Nasal cavity respiratory epithelium epithelial cell of viscerocranial mucosa (primary cell): Measurements from ENCODE around the gene SKIC2. TPM values are rescaled to one million over a fixed set of nuclear protein-coding genes. Genes with fewer than 3 reads are reported as not detected.

Source experiments
- total RNA-seq: library from RNA; depleted of rRNA; stranded (reverse); fragments of >200 nt; gene quantifications from 2 replicates; pipeline ENCODE4 v1.2.3, GENCODE V29; 2014

Gene SKIC2
- 49.6 and 62.5 TPM in 2 replicates for total RNA-seq

DNA sequence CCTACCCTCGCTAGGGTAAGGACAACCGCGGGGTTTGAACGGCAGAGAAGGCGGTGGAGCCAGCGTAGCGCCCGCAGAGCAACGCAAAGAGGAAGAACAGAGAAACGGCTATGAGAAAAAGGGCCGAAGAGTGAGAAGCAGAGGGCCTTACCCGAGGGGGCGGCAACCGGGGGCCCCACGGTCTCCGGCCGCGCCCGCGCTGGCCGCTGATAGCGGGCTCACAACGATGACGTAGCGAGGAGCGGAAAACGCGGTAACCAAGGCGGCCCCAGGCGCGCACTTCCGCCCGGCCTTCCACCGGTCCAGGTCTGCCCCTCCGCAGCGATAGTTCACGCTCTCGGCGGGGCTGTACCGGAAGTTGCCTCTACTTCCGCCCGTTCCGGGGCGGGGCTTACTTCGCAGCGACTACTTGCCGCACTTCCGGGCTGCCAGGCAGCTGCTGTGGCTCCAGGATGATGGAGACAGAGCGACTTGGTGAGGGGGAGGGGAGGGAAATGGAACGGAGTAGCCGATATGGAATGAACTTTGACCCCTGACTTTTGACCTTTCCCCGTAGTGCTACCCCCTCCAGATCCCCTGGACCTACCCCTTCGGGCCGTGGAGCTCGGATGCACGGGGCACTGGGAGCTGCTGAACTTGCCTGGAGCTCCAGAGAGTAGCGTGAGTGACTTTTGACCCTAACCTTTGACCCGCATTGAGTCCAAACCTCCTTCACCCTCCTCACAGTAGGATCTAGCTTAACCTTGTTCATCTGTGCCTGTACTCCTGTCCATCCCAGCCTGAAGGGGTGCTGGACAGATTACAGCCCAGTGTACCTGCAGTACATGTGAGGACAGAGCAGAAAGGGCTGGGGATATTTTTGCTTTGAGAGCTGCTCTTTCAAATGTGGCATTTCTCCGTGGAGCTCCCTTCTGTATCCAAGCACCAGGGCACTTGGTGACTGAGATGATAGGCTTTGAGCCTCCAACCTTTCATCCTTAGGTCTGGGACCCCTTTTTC is at the start of gene SKIC2, which contains the start of gene NELFE:
Gene SKIC2 (plus strand): TSS at position 435 of the 999 bp plus-strand sequence. CDS start 18 bp downstream, at position 453.
Gene NELFE (minus strand): TSS at position 231 of the 999 bp plus-strand sequence. CDS start 525 bp downstream, outside the sequence.

DNA sequence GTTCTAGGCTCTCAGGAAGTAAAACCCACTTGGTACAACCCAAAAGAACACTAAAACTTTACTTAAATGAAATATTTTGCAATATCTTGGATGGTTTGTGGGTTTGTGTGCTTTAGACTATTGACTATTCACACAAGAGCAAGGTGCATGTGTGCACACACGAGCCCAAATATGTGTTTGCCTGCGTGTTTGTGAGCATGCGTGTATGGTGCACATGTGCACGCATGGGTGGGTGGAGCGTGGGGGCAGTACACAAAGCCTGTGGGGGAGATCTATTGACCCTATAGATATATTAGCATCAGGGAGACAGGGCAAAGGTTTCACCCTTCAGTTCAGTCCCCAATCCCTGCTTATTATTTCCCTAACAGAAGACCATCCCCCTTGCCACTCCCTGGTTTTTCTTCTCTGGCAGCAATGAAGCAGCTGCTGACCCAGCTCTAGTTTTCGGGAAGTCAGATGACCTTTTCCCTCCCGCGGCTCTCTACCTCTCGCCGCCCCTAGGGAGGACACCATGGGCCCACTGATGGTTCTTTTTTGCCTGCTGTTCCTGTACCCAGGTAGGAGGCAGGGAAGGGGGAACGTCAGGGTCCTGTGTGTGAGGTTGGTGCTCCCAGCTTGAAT is 31.6 kb upstream of the SKIC2 start, which contains the start of gene C2:
Gene C2 (plus strand): TSS at position 476 of the 621 bp plus-strand sequence. CDS start 36 bp downstream, at position 512.

DNA sequence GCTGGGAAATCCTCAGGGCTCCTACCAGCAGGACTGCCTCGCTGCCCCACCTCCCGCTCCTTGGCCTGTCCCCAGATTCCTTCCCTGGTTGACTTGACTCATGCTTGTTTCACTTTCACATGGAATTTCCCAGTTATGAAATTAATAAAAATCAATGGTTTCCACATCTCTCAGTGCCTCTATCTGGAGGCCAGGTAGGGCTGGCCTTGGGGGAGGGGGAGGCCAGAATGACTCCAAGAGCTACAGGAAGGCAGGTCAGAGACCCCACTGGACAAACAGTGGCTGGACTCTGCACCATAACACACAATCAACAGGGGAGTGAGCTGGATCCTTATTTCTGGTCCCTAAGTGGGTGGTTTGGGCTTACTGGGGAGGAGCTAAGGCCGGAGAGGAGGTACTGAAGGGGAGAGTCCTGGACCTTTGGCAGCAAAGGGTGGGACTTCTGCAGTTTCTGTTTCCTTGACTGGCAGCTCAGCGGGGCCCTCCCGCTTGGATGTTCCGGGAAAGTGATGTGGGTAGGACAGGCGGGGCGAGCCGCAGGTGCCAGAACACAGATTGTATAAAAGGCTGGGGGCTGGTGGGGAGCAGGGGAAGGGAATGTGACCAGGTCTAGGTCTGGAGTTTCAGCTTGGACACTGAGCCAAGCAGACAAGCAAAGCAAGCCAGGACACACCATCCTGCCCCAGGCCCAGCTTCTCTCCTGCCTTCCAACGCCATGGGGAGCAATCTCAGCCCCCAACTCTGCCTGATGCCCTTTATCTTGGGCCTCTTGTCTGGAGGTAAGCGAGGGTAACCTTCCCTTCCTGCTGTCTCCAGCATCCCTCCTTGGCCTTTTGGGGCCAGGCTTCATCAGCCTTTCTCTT is 13.2 kb upstream of the SKIC2 start, which contains the start of gene CFB:
Gene CFB (plus strand): TSS at position 589 of the 863 bp plus-strand sequence. CDS start 127 bp downstream, at position 716.

DNA sequence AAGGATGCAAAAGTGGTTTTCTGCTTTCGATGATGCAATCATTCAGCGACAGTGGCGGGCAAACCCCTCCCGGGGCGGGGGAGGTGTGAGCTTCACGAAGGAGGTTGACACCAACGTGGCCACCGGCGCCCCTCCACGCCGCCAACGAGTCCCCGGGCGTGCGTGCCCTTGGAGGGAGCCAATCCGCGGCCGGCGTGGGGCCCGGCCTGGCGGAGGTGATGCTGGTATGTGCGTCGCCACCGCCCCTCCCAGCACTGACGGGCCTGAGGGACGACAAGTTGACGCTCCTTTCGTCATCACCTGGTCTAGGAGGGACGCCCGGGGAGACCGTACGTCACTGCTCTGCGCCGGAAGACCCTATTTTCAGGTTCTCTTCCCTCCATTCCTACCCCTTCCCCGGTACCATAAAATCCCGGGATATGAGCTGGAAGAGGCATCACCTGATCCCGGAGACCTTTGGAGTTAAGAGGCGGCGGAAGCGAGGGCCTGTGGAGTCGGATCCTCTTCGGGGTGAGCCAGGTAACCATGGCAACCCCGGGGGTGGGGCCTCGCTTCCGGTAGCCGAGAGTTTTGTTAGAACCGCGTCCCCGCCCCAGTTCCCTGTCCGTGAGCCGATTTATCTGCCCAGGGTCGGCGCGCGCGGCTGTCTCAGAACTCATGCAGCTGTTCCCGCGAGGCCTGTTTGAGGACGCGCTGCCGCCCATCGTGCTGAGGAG is 13.2 kb downstream of the SKIC2 start, which contains the start of gene DXO:
Gene DXO (minus strand): TSS at position 146 of the 716 bp plus-strand sequence. CDS start 463 bp downstream, outside the sequence.

DNA sequence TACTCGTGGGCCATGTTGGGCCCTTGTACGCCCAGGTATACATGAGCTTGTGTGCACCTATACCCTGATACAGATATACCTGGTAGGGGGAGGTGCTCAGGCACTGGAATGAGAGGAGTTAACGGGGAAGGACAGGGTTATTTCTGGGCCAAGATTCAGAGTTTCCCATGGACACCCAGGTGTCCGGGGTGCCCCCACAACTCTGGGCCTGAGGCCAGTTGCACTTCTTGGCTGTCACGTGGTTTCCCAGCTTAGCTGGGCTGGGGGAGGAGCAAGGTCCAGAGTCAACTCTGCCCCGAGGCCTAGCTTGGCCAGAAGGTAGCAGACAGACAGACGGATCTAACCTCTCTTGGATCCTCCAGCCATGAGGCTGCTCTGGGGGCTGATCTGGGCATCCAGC is 22.8 kb downstream of the SKIC2 start, which contains the start of gene C4A:
Gene C4A (plus strand): TSS at position 314 of the 400 bp plus-strand sequence. CDS start 51 bp downstream, at position 365.

DNA sequence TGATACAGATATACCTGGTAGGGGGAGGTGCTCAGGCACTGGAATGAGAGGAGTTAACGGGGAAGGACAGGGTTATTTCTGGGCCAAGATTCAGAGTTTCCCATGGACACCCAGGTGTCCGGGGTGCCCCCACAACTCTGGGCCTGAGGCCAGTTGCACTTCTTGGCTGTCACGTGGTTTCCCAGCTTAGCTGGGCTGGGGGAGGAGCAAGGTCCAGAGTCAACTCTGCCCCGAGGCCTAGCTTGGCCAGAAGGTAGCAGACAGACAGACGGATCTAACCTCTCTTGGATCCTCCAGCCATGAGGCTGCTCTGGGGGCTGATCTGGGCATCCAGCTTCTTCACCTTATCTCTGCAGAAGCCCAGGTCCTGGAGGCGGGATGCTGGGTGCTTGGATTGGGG is 55.6 kb downstream of the SKIC2 start, which contains the start of gene C4B:
Gene C4B (plus strand): TSS at position 249 of the 400 bp plus-strand sequence. CDS start 51 bp downstream, at position 300.

Other genes with a start within 250 kb of the SKIC2 start
- not detected in 2 replicates for gene LY6G6D, start 243.8 kb upstream of the SKIC2 start, total RNA-seq
- gene LY6G6C, start 237.4 kb upstream of the SKIC2 start, total RNA-seq: under 0.01 TPM in 1 of 2 replicates, not detected in the other
- gene MPIG6B, start 235.8 kb upstream of the SKIC2 start, total RNA-seq: not detected in 2 replicates
- gene DDAH2, start 229.9 kb upstream of the SKIC2 start, total RNA-seq: 16.2 and 19.8 TPM in 2 replicates
- 269 and 558 TPM in 2 replicates for gene CLIC1, start 222.6 kb upstream of the SKIC2 start, total RNA-seq
- gene MSH5, start 219.2 kb upstream of the SKIC2 start, total RNA-seq: 3.4 and 3.5 TPM in 2 replicates
- gene SAPCD1, start 196.5 kb upstream of the SKIC2 start, total RNA-seq: 0.57 TPM in 1 of 2 replicates, not detected in the other
- gene VWA7, start 181.8 kb upstream of the SKIC2 start, total RNA-seq: 0.34 and 1.00 TPM in 2 replicates
- 61.2 and 98.7 TPM in 2 replicates for gene VARS1, start 163.4 kb upstream of the SKIC2 start, total RNA-seq
- 14.4 and 35.5 TPM in 2 replicates for gene LSM2, start 152.2 kb upstream of the SKIC2 start, total RNA-seq
- gene HSPA1L, start 143.9 kb upstream of the SKIC2 start, total RNA-seq: 1.0 and 1.1 TPM in 2 replicates
- gene HSPA1A, start 143.6 kb upstream of the SKIC2 start, total RNA-seq: 29.7 and 211 TPM in 2 replicates
- gene HSPA1B, start 131.4 kb upstream of the SKIC2 start, total RNA-seq: 81.7 and 305 TPM in 2 replicates
- gene NEU1, start 96.4 kb upstream of the SKIC2 start, total RNA-seq: 64.1 and 103 TPM in 2 replicates
- 2.1 and 3.1 TPM in 2 replicates for gene SLC44A4, start 80.2 kb upstream of the SKIC2 start, total RNA-seq
- gene EHMT2, start 61.5 kb upstream of the SKIC2 start, total RNA-seq: 13.7 and 47.4 TPM in 2 replicates
- 1.4 and 4.1 TPM in 2 replicates for gene ZBTB12, start 57.1 kb upstream of the SKIC2 start, total RNA-seq
- gene C2, start 31.5 kb upstream of the SKIC2 start, total RNA-seq: 0.71 and 1.0 TPM in 2 replicates
- 1.7 and 11.2 TPM in 2 replicates for gene CFB, start 13.1 kb upstream of the SKIC2 start, total RNA-seq
- gene NELFE, start 204 bp upstream of the SKIC2 start, total RNA-seq: 109 and 155 TPM in 2 replicates
- 10.0 and 10.9 TPM in 2 replicates for gene DXO, start 13.0 kb downstream of the SKIC2 start, total RNA-seq
- gene C4A, start 22.9 kb downstream of the SKIC2 start, total RNA-seq: 1.3 and 1.4 TPM in 2 replicates
- gene C4B, start 55.6 kb downstream of the SKIC2 start, total RNA-seq: 2.1 TPM in 2 replicates
- gene CYP21A2, start 79.2 kb downstream of the SKIC2 start, total RNA-seq: 0.28 TPM in 1 of 2 replicates, not detected in the other
- gene TNXB, start 150.2 kb downstream of the SKIC2 start, total RNA-seq: 1.0 and 2.1 TPM in 2 replicates
- 11.6 and 20.2 TPM in 2 replicates for gene ATF6B, start 169.1 kb downstream of the SKIC2 start, total RNA-seq
- 3.7 and 5.5 TPM in 2 replicates for gene FKBPL, start 171.1 kb downstream of the SKIC2 start, total RNA-seq
- gene PRRT1, start 192.8 kb downstream of the SKIC2 start, total RNA-seq: not detected in 2 replicates
- gene PPT2, start 195.0 kb downstream of the SKIC2 start, total RNA-seq: 6.8 and 8.5 TPM in 2 replicates
- 0.34 and 1.3 TPM in 2 replicates for gene EGFL8, start 205.4 kb downstream of the SKIC2 start, total RNA-seq
- 7.5 and 19.6 TPM in 2 replicates for gene AGPAT1, start 216.9 kb downstream of the SKIC2 start, total RNA-seq
- gene RNF5, start 219.2 kb downstream of the SKIC2 start, total RNA-seq: 14.6 and 29.7 TPM in 2 replicates
- gene AGER, start 225.1 kb downstream of the SKIC2 start, total RNA-seq: 0.14 and 0.34 TPM in 2 replicates
- gene PBX2, start 231.0 kb downstream of the SKIC2 start, total RNA-seq: 25.3 and 39.5 TPM in 2 replicates
- gene GPSM3, start 233.5 kb downstream of the SKIC2 start, total RNA-seq: 0.71 and 1.0 TPM in 2 replicates